Hindlimb muscle (tissue), 1 donor: ENCODE data around the gene SWT1. TPM values are rescaled to one million over a fixed set of nuclear protein-coding genes. Genes with fewer than 3 reads are reported as not detected.
"Not testable (repeated sequence)": the region's sequence is repeated elsewhere in the genome, so short reads cannot be mapped to it uniquely, and the experiment has no call there.

Experiments
- DNase-seq: peaks from one replicate; pipeline ENCODE4 v3.0.0-alpha.2; 2013
- polyA plus RNA-seq: library from polyadenylated mRNA; unstranded; fragments of 120-200 nt; gene quantifications from one replicate; pipeline ENCODE4 v1.2.1, GENCODE V29; 2013; ENCODE audit not compliant: insufficient read length

SWT1 gene
- polyA plus RNA-seq, 1 donor = 6.1 TPM

DNA sequence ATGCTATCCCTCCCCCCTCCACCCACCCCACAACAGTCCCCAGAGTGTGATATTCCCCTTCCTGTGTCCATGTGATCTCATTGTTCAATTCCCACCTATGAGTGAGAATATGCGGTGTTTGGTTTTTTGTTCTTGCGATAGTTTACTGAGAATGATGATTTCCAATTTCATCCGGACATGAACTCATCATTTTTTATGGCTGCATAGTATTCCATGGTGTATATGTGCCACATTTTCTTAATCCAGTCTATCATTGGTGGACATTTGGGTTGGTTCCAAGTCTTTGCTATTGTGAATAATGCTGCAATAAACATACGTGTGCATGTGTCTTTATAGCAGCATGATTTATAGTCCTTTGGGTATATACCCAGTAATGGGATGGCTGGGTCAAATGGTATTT, 95.0 kb downstream of the SWT1 start:
- DNase-seq = not testable (repeated sequence)

DNA sequence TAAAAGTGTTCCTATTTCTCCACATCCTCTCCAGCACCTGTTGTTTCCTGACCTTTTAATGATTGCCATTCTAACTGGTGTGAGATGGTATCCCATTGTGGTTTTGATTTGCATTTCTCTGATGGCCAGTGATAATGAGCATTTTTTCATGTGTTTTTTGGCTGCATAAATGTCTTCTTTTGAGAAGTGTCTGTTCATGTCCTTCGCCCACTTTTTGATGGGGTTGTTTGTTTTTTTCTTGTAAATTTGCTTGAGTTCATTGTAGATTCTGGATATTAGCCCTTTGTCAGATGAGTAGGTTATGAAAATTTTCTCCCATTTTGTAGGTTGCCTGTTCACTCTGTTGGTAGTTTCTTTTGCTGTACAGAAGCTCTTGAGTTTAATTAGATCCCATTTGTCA, 95.4 kb downstream of the SWT1 start:
- DNase-seq = not testable (repeated sequence)

DNA sequence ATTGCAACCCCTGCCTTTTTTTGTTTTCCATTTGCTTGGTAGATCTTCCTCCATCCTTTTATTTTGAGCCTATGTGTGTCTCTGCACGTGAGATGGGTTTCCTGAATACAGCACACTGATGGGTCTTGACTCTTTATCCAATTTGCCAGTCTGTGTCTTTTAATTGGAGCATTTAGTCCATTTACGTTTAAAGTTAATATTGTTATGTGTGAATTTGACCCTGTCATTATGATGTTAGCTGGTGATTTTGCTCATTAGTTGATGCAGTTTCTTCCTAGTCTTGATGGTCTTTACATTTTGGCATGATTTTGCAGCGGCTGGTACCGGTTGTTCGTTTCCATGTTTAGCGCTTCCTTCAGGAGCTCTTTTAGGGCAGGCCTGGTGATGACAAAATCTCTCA, 98.6 kb downstream of the SWT1 start:
- DNase-seq = not testable (repeated sequence)

DNA sequence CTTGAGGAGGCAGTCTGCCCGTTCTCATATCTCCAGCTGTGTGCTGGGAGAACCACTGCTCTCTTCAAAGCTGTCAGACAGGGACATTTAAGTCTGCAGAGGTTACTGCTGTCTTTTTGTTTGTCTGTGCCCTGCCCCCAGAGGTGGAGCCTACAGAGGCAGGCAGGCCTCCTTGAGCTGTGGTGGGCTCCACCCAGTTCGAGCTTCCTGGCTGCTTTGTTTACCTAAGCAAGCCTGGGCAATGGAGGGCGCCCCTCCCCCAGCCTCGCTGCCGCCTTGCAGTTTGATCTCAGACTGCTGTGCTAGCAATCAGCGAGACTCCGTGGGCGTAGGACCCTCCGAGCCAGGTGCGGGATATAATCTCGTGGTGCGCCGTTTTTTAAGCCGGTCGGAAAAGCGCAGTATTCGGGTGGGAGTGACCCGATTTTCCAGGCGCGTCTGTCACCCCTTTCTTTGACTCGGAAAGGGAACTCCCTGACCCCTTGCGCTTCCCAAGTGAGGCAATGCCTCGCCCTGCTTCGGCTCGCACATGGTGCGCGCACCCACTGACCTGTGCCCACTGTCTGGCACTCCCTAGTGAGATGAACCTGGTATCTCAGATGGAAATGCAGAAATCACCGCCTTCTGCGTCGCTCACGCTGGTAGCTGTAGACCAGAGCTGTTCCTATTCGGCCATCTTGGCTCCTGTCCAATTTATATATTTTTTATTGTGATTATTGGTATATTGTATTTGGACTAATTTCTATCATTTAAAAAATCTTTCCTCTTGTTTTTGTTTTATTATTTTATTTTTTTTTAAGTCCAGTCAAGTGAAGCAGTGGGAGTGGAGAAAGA, 100.4 kb downstream of the SWT1 start:
- DNase-seq = not testable (repeated sequence)

DNA sequence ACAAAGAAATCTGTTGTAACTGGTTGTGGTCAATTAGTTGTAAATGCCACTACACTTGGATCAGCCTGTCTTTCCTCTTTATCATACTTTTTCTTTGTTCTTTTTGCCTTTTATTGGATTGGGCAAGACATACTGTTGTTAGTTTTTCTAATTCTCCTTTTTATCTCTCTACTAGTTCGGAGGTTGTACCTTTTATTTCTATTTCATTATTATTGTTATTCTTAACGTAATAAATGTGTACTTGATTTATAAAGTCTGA, 100.9 kb downstream of the SWT1 start:
- no peak for DNase-seq

DNA sequence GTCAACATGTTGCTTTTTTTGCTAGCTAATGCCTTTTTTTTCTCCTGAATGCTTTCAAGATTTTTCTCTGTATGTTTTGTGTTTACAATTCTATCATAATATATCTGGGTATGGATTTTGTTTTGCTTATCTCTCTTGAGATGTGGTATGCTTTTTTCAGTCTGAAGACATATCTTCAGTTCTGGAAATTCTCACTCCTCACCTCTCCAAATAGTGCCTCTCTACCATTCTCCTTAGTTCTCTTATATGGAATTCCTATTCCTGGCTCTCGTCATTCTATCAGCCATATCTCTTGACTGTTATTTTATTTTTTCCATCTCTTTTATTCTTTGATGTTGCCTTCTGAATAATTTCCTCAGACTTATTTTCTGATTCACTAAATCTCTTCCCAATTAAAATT, 101.7 kb downstream of the SWT1 start:
- no peak for DNase-seq

DNA sequence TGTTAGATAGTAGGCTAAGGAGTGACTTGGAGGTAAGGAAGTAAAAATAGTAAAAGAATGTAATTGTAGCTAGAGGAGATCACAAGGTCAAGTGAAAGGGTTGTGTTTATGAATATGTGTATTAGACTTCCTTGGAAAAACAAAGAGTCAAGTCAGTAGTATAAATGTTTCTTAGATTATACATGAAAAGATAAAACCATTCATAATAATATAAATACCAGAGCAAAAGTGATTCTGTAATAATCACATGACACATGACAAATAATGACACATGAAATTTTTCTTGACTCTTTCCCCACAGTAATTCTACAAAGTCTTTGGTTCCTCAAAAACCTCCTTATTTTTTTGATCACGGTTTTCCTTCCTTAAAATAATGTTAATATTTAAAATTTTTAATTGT, 103.6 kb downstream of the SWT1 start:
- no peak for DNase-seq

DNA sequence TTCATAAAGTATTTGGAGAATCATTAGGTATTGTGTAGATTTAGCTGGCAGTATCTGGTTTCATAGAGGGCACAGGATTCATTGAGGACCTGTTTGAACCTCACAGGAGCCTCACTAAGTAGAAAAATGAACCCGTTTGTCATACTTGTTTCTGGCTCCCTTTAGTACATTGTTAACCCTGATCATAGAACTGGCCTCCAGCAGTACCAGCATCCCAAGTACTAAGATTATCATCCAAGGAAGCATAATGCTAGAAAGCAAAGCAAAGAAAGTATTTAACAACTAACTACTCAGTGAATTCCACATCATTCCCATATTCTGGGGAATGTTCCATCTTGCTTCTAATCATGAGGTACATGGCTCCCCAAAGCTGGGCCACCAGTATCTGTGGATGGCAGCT, 105.2 kb downstream of the SWT1 start:
- no peak for DNase-seq

DNA sequence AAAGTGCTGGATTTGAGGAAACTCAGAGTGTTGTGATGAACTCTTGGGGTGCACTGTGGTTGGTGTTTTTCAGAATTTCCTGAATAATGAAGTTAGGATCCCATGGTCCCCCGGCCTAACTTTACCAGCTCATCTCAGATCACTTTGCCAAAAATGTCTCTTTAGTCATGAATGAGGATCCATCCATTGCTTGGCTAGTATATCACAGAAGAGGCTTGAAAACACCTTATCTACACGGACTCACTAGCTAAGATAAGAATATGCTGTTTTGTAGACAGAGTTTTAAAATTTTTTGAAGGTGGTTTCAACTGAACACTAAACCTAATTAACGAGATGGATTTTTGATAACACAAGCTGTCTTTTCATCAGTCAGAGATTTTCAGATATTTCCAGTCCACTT, 106.3 kb downstream of the SWT1 start:
- DNase-seq = no peak

DNA sequence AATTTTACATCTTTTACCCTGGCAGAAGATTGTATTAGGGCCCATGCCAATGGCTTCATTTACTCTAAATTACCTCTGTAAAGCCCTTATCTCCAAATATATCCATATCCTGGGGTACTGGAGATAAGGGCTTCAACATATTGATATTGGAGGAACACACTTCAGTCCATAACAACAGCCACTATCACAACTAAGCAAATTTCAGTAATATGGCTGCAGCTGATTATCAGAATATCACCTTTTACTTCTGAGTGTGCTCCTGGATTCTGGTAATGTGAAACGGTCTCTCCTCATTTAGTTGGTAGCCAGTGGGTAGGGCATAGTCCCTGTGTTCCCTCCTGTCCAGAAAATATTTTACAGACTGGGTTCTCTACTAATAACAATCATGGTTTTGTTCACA, 106.8 kb downstream of the SWT1 start:
- no peak for DNase-seq

DNA sequence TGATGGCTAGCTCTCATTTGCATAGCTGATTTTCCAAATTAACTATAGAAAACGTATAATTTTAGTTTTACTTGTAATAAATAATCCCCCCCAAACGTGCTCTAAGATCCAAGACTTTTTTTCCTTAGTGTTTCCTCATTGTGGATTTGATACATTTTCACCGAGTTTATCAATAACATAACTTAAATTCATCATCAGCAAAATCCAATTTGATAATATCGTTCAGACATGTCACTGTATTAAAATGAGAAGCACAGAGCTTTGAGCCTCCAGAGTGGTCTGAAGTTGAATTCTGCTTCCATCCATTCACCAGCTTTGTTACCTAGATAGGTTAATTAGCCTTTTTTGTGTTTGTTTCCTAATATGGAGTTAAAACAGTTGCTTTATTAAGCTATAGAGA, 108.3 kb downstream of the SWT1 start:
- no peak for DNase-seq

DNA sequence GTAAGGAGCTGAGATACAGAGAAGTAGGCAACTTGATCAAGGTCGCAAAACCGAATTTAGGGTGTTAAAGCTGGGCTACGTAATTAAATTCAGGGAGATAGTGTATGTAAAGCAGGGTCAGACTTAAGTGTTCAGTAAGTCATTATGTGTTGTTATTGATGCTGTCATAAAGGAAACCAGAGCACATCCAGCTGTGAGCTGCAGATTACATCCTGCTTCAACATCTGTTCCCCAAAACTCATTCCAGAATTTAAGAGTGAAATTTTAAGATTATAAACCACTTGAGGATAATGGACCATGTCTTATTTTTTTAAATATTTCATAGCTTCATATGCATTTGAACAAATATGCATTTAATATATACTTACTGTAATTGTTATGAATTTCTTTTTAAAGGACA, 110.3 kb downstream of the SWT1 start:
- peak; percentile 23 for DNase-seq

DNA sequence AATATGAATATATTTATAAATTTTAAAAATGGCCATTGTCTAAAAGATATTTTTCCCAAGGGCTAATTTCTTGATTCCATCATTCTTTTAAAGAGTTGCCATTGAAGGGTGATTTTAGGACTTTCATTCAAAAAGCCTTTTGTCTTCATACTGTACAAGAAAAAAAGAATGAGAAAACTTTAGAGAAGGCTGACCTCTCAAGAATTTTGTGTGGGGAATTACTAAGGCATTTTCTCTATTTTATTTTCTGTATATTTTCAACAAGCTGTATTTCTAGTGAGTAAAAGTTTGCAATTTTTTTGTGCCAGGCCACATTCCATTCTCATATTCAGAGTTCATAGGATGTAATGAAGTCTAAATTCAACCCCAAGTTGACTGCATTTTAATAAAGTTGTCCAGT, 110.7 kb downstream of the SWT1 start:
- DNase-seq = no peak

DNA sequence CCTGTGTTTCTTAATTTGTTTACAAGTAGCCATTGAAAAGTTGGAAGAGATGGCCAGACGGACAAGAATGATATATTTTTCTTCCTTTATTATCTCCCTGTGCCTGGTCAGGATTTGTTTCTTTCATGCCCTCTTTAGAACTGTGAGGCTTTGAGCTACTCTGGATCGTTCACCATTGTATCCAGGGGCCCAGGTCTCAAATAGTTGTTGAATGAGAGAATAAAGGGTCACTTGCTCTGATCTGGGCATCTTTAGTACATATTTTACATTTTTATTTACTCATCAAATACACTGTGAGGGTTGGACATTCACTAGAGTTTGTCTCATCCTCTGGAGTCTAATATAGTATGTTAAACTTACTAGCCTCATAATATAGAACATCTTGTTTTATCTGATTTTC, 111.4 kb downstream of the SWT1 start:
- no peak for DNase-seq

DNA sequence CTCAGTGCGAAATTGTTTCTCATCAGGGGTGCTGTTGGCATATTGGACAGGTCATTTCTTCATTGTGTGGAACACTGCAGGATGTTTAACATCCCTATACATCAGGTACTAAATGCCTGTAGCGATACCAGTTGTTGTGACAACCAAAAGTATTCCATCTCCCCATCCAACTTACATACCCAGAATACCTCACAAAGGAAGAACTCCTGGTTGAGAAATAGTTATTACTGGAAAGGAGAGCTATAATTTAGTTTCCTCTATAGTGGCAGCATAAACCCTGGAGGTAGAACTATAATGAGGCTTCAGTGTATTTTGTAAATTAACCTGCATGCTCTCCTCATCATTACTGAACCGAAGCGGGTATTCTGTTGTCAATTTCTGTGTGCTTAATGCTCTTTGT, 115.0 kb downstream of the SWT1 start:
- DNase-seq = no peak

DNA sequence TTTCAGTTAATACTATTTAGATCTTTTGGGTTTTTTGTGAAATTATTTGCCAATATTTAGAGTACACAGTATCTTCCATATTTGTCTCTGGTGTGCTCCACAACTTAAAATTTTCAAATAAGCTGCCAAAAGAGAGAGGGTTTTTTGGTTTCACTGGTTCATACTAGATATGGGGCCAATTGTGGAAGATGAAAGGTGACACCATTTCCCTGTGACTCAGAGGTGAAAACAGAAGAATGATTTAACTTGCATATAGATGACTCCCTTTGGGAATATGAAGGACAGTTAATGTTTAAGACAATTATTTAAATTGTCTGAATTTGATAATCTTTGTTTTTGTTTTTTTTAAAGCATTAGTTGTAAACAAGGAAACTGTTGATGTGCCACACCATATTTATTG, 122.6 kb downstream of the SWT1 start:
- no peak for DNase-seq

DNA sequence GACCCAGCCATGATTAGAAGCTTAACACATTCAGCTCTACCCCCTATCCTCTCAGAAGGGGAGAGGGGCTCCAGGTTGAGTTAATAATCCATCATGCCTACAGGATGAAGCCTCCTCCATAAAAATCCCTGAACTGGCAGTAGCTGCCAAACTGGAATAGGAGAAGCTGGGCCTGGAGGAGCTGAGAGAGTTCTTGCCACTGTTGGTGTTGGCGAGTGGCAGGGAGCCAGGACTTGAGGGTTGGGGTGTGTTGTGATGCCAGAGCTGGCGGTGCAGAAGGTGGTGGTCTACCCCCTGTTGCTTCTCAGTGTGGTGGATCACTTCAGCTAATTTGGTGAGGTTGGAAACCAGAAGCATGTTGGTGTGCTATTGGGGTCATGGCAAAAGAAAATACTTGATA, 123.6 kb downstream of the SWT1 start:
- DNase-seq = no peak

DNA sequence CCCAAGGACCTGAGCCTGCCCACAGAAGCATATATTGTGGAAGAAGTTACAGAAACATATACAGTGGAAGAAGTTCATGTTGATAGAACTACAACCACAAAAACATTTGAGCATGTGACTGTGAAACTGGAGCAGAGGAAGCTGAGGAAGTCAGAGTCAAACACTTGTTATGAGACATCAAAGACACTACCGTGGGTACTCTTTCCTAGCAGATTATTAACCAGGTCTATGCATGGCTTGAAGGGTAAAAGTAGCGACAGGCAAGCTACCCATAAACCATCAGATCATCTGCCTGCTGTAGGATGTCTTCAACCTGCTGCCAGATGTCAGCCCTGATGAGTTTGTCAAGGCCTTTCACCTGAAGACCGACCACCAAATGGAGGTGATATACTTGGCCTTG, 124.3 kb downstream of the SWT1 start:
- no peak for DNase-seq

DNA sequence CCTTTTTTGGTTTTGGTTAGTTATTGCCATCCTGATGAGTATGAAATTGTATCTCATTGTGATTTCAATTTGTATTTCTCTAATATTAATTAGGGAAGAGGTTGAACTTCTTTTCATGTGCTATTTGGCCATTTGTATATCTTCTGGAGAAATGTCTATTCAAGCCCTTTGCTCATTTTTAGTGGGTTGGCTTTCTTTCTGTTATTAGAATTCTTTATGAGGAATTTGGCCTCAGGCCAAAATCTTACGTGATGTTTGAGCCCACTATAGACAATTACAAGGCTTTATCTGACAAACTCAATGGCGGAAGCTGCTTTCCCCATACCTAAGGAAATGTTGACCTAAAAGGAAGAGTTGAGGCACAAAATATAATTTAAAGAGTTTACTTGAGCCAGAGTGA, 127.1 kb downstream of the SWT1 start:
- no peak for DNase-seq

DNA sequence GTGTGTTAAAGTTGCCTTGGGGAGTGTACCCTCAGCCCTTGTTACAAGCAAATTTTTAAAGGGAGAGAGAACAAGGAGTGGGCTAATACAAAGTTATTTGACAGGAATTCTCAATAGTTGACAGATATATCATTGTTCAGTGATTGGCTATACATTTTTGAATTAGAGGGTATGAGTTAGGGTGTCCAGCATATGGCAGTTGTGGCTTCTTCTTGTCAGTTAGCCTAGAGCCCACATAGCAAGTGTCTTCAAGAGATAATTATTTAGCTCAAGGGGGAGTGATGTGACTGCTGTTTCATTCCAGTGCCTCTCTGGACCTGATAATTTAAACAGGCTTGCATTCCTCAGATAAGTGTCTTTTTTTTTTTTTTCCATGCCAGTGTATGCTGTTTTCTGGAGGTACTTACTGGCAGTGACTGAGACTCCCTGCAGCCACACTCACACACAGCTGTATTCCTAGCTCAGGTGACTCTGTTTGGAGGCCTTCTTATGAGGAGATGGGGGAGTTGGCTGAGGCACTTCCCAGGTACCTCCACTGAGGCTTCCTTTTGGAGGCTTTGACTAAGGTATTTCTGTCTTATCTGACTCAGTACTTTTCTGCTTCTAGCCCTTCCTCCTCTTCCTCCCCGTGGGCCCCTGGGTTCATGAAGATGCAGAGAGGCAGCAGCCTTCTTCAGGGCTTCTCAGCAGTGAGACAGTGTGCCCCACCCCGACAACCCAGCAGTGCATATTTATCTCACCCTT, 127.7 kb downstream of the SWT1 start:
- no peak for DNase-seq

DNA sequence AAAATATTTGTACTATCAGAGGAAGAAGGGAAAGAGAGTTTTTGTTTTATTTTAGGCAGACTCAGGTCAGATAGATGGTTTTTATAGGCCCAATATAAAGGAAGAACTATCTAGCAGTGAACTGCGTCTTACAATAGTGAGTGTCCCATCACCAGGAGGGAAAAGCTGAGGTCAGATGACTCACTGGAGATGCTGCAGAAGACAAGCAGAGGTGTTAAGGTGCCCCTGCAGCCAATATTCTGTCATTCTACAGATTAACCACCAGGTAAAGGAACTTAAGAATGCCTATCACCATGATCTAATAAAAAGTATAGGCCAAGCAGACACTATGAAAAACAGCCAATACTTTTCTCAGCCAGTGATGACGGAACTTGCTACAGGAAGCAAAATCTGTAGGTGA, 130.5 kb downstream of the SWT1 start:
- no peak for DNase-seq

DNA sequence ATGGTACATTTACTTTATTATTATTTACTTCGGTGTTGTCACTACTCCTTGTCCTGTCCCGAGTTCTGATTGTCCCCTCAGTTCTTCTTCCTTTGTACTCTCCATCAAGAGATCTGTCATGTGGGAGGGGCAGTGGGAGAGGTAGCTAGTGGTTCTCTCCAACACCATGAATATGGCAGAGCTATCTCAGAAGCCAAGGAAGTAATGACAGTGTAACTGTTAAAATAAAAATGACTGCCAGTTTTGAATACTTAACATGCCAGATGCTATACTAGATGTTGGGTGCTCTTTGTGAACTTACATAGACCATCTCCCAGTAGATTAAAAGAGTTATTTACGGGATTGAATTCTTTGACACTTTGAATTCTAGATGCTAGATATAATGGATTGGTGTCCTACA, 131.5 kb downstream of the SWT1 start:
- no peak for DNase-seq

DNA sequence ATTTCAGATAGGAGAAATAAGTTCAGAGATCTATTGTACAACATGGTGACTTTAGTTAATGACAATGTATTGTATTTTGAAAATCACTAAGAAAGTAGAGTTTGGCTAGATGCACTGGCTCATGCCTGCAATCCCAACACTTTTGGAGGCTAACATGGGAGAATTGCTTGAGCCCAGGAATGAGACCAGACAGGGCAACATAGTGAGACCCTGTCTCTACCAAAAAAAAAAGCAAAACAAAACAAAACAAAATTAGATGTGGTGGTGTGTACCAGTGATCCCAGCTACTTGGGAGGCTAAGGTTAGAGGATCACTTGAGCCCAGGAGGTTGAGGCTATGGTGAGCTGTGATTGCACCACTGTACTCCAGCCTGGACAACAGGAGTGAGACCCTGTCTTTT, 132.9 kb downstream of the SWT1 start:
- DNase-seq = no peak

DNA sequence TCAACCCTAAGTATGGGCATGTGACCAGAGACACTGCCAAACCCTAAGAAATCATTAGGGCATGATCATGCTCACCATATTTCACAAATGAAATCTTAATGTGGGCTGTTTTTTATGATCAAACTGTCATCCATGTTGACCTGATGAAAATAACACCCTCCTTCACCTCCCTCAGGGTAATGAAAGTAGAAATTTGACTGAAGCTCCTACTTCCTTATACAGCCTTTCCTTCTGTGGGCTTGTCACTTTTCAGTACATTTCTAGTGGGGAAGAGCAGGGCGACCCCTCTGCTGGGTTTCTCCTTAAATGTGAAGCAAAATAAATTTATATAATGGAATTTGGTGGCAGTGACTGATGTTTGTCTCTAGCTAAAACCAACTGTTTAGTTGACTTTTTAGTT, 134.2 kb downstream of the SWT1 start:
- DNase-seq = no peak

DNA sequence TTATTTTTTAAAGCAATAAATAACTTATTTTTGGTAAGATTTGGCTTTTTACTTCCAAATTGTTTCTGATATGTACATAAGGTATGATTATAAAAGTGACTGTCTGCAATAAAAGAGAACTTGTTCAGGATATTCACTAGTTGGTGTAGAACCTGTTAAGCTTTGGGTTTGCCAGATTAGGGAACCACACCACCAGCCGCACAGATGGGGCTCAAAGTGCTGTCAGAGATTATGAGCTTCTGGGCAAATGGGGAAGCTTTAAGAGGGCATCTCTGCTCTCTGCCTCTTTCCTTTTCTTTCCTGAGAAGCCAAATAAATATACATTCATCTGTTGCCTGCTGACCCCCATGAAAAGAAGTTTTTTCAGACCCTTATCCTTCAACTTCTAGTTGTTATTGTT, 134.7 kb downstream of the SWT1 start:
- DNase-seq = no peak
